Calu3 (cell line): Measurements from ENCODE around the gene PPP2R3B. TPM values are rescaled to one million over a fixed set of nuclear protein-coding genes. Genes with fewer than 3 reads are reported as not detected.
"Not testable (repeated sequence)": the region's sequence is repeated elsewhere in the genome, so short reads cannot be mapped to it uniquely, and the experiment has no call there.

Experiments used
- BruUV-seq: library from RNA; stranded (reverse); fragments of 400-500 nt; replicated peaks from 2 replicates; lab custom pipeline; 2021; lab: Mats Ljungman, UMichigan
- CTCF ChIA-PET: fragments of 300-600 bp; sonication (Branson Sonifier 250); formaldehyde crosslinking; loops from one replicate; lab custom pipeline; 2022; ENCODE audit warnings: antibody characterized with exemption; lab: Charles Lee
- DNase-seq: peaks from one replicate; pipeline ENCODE4 v3.0.0; 2022
- H3K27ac Mint-ChIP-seq: one replicate; pipeline ENCODE4 v1.8.0; 2022; ENCODE audit warnings: mixed read lengths; ENCODE audit not compliant: unreplicated experiment
- H3K27me3 Mint-ChIP-seq: one replicate; pipeline ENCODE4 v1.8.0; 2022; ENCODE audit warnings: mixed read lengths; ENCODE audit not compliant: unreplicated experiment
- H3K36me3 Mint-ChIP-seq: one replicate; pipeline ENCODE4 v1.8.0; 2022; ENCODE audit warnings: mild to moderate bottlenecking, moderate library complexity, mixed read lengths; ENCODE audit not compliant: insufficient read depth, unreplicated experiment
- H3K4me1 Mint-ChIP-seq: one replicate; pipeline ENCODE4 v1.8.0; 2022; ENCODE audit warnings: mild to moderate bottlenecking, low read depth, mixed read lengths; ENCODE audit not compliant: unreplicated experiment
- H3K4me3 Mint-ChIP-seq: one replicate; pipeline ENCODE4 v1.8.0; 2022; ENCODE audit warnings: mild to moderate bottlenecking, low read depth, moderate library complexity, mixed read lengths; ENCODE audit not compliant: unreplicated experiment
- H3K9me3 Mint-ChIP-seq: one replicate; pipeline ENCODE4 v1.8.0; 2022; ENCODE audit warnings: low read depth, mixed read lengths; ENCODE audit not compliant: unreplicated experiment
- CTCF ChIP-seq: fragments of 200-600 bp; IDR thresholded peaks from one replicate; pipeline ENCODE4 v1.8.0; 2022; ENCODE audit warnings: antibody characterized with exemption; ENCODE audit not compliant: unreplicated experiment
- intact Hi-C: fragments of 100-400 bp; cut with micrococcal nuclease; formaldehyde crosslinking; loops from one replicate; pipeline ENCODE4 v1.10.0; 2022; ENCODE audit not compliant: unreplicated experiment
- total RNA-seq: library from RNA; stranded (reverse); gene quantifications from 2 replicates; pipeline ENCODE4 v1.2.3, GENCODE V29; 2022

The PPP2R3B gene
- total RNA-seq, 1 experiment from 2014 or later, result 25.4 TPM

GRCh38 chrX:418927-419729, 32.4 kb upstream of the PPP2R3B start:
- intact Hi-C loops, result no loop called here
- Mint-ChIP-seq H3K36me3 (no peaks in the 10 kb centered on the region), H3K4me3 (no peak overlapping the region), H3K27ac (no peak overlapping the region), H3K27me3 (no peaks in the 10 kb centered on the region), H3K9me3 (peaks cover 6% of the 10 kb centered on the region), H3K4me1 (no peaks in the 10 kb centered on the region)
- CTCF ChIA-PET, result no interaction called here
- no TSS peak for BruUV-seq
- no peak for DNase-seq
- TF ChIP-seq CTCF, result no peak

- intact Hi-C loops, H3K27ac Mint-ChIP-seq, H3K4me1 Mint-ChIP-seq, H3K36me3 Mint-ChIP-seq, H3K27me3 Mint-ChIP-seq, CTCF ChIA-PET, BruUV-seq, DNase-seq, H3K9me3 Mint-ChIP-seq, H3K4me3 Mint-ChIP-seq: not testable (repeated sequence)
Observed at GRCh38 chrX:415498-415897, 28.8 kb upstream of the PPP2R3B start.

- intact Hi-C loops, result no loop called here
- H3K27me3 Mint-ChIP-seq, result no peaks in the 10 kb centered on the region
- CTCF ChIA-PET, result no interaction called here
- DNase-seq, result no peak
- peaks cover 6% of the 10 kb centered on the region for H3K9me3 Mint-ChIP-seq
- peaks cover 5% of the 10 kb centered on the region for H3K36me3 Mint-ChIP-seq
- TF ChIP-seq CTCF, result no peak
- no peak overlapping the region for H3K27ac Mint-ChIP-seq
- H3K4me3 Mint-ChIP-seq, result no peak overlapping the region
- BruUV-seq, result no TSS peak
- H3K4me1 Mint-ChIP-seq, result no peaks in the 10 kb centered on the region
Observed at GRCh38 chrX:413322-414201, 26.9 kb upstream of the PPP2R3B start.

- Mint-ChIP-seq H3K27me3 (no peaks in the 10 kb centered on the region), H3K27ac (no peak overlapping the region), H3K4me1 (no peaks in the 10 kb centered on the region), H3K36me3 (peaks cover 5% of the 10 kb centered on the region), H3K9me3 (peaks cover 6% of the 10 kb centered on the region), H3K4me3 (no peak overlapping the region)
- CTCF ChIA-PET, result no interaction called here
- no TSS peak for BruUV-seq
- no peak for DNase-seq
- intact Hi-C loops, result no loop called here
- TF ChIP-seq CTCF, result no peak
Observed at GRCh38 chrX:410296-410695, 23.6 kb upstream of the PPP2R3B start.
